H1 (cell line): ENCODE data around the gene BPIFB2. TPM values are rescaled to one million over a fixed set of nuclear protein-coding genes. Genes with fewer than 3 reads are reported as not detected.

Source experiments
- BCL11A ChIP-seq, 2 experiments: IDR thresholded peaks; one replicate each; pipeline ENCODE4 v1.6.1; 2011; ENCODE audit warnings: low read depth in 2 of 2, low read length in 2 of 2, mild to moderate bottlenecking in 2 of 2
- CREB1 ChIP-seq: IDR thresholded peaks from 2 replicates; pipeline ENCODE4 v1.6.1; 2012; ENCODE audit warnings: inconsistent platforms
- CTCF ChIP-seq, 3 experiments: IDR thresholded peaks; 1 replicate in 2 of 3; 2 replicates in 1 of 3; pipeline versions ENCODE4 v1.5.1 to v1.6.1; 2011; ENCODE audit warnings: low read length in 3 of 3, mild to moderate bottlenecking in 3 of 3, inconsistent platforms in 2 of 3, low read depth in 1 of 3, moderate library complexity in 1 of 3; ENCODE audit not compliant: insufficient read depth in 1 of 3; ENCODE audit errors: control extremely low read depth in 1 of 3
- TBP ChIP-seq: IDR thresholded peaks from 2 replicates; pipeline ENCODE4 v1.6.1; 2011; ENCODE audit warnings: low read depth, low read length, improper control_type of control experiment
- polyA plus RNA-seq, 7 experiments: library from polyadenylated mRNA; depleted of rRNA in 3 of 7; stranded (reverse) in 5 of 7; unstranded in 2 of 7; fragments of >200 nt in 5 of 7; fragments of 200-250 nt in 2 of 7; gene quantifications; 1 replicate in 5 of 7; 2 replicates in 1 of 7; 4 replicates in 1 of 7; pipeline versions ENCODE4 v1.2.1 to v1.2.3, GENCODE V29; 2011 to 2013; ENCODE audit warnings: missing spikeins in 2 of 7, mixed read lengths in 2 of 7
- total RNA-seq: library from RNA; stranded (reverse); fragmentation: NEBNext Ultra II Directional; extraction: Animal tissue kit (Norgen Biotek cat#: 25700); gene quantifications from 2 replicates; pipeline ENCODE4 v1.2.1, GENCODE V29; 2021

The BPIFB2 gene
- total and polyA plus RNA-seq, 2 of the 8 experiments (the other 6 are each of a cell fraction or from before 2014, with no cell fraction given) = not detected

- TF ChIP-seq CTCF (IDR thresholded peaks at IDR 0.05; ENCODE audit: control extremely low read depth in 1 of 3, insufficient read depth in 1 of 3, low read depth in 1 of 3, low read length in 3 of 3) (no peak), TBP (no peak), BCL11A (IDR thresholded peaks at IDR 0.05; ENCODE audit: low read depth in 2 of 2, low read length in 2 of 2) (no peak), CREB1 (no peak)
These were observed 57.2 kb downstream of the BPIFB2 start (continued) for GRCh38 chr20:33064572-33065287.
